ENCODE results near the gene BHLHE40.

BHLHE40 gene

DNA sequence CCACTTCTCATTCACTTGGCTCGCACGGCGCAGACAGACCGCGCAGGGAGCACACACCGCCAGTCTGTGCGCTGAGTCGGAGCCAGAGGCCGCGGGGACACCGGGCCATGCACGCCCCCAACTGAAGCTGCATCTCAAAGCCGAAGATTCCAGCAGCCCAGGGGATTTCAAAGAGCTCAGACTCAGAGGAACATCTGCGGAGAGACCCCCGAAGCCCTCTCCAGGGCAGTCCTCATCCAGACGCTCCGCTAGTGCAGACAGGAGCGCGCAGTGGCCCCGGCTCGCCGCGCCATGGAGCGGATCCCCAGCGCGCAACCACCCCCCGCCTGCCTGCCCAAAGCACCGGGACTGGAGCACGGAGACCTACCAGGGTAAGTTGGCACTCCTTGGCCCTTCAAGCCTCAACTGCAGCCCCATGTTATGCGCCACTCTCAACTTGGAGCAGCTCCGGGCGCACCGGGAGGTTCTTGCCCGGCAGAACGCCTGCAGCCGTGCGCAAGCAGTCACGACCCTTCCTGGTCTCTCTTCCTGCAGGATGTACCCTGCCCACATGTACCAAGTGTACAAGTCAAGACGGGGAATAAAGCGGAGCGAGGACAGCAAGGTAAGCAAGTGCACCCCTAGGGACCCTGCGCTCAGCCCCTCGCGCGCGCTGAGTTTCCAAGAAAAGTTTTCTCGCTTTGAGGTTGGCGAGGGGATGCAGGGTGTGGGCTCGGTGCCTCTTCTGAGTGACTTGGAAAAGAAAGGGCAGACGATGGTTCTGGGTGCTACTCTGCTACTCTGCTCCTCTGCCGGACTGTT, at the start of gene BHLHE40:
BHLHE40 (plus strand) TSS at position 10 of the 801 bp plus-strand sequence; CDS start at position 292, 282 bp downstream.
- Histone ChIP-seq H3K9me3 (ENCODE audit: control insufficient read depth in 2 of 2, low read length in 2 of 2) (no peaks in the 10 kb centered on the region), H3K9ac (ENCODE audit: low read length in 2 of 2) (peak within 1 kb of the TSS; percentile 93 to 97), H3K4me1 (ENCODE audit: control insufficient read depth, insufficient read depth, low read length) (peaks cover 42% of the 10 kb centered on the region), H3K27me3 (ENCODE audit: control insufficient read depth in 1 of 2, insufficient read depth in 2 of 2, low read length in 2 of 2) (no peaks in the 10 kb centered on the region), H3K36me3 (ENCODE audit: control insufficient read depth in 2 of 2, insufficient read depth in 2 of 2, low read length in 2 of 2) (peaks cover 17 to 26% of the 10 kb centered on the region in 2 donors), H3K4me3 (ENCODE audit: low read length in 2 of 2) (peak within 1 kb of the TSS; percentile 93 to 98), H3K27ac (ENCODE audit: low read length) (peak within 1 kb of the TSS; percentile 98)

DNA sequence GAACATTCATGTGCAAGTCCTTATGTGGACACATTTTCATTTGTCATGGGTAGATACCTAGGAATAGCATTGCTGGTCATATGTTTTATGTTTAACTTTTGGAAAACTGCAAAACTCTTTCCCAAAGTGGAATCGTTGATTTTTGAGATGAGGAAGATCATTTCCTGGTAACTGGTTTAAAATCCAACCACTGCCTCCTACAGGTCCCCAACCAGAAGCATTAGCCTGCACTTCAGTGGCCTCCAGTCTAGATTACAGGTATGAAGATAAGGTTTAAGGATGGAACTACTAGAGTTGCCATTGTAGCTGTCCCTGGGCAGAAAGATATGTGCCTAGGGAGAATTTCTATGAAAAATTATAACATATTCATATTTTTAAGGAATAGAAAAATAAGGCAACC, 48.7 kb upstream of the BHLHE40 start:
- H3K27me3 ChIP-seq (ENCODE audit: control insufficient read depth in 1 of 2, insufficient read depth in 2 of 2, low read length in 2 of 2), result no peaks in the 10 kb centered on the region
- no peaks in the 10 kb centered on the region for H3K4me1 ChIP-seq (ENCODE audit: control insufficient read depth, insufficient read depth, low read length)
- H3K9ac ChIP-seq (ENCODE audit: low read length in 2 of 2), result no peak overlapping the region
- no peaks in the 10 kb centered on the region for H3K9me3 ChIP-seq (ENCODE audit: control insufficient read depth in 2 of 2, low read length in 2 of 2)
- H3K36me3 ChIP-seq (ENCODE audit: control insufficient read depth in 2 of 2, insufficient read depth in 2 of 2, low read length in 2 of 2), result no peaks in the 10 kb centered on the region
- H3K27ac ChIP-seq (ENCODE audit: low read length), result no peak overlapping the region
- H3K4me3 ChIP-seq (ENCODE audit: low read length in 2 of 2), result no peak overlapping the region

DNA sequence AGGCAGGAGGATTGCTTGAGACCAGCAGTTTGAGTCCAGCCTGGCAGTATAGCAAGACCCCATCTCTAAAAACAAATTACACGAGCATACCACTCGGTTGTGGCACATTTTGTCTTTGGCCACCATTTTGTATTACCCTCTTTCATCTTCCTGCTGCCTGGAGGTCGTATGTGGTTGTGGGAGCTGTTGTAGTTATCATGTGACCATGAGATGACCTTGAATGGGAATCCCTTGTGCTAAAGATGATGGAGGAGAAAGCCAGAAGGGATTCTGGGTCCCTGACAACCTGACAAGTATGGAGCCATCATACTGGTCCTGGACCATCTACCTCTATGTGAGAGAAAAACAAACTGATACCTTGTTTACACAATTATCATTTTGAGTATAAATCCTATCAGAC, 45.2 kb upstream of the BHLHE40 start:
- no peaks in the 10 kb centered on the region for H3K4me1 ChIP-seq (ENCODE audit: control insufficient read depth, insufficient read depth, low read length)
- no peak overlapping the region for H3K9ac ChIP-seq (ENCODE audit: low read length in 2 of 2)
- H3K27me3 ChIP-seq (ENCODE audit: control insufficient read depth in 1 of 2, insufficient read depth in 2 of 2, low read length in 2 of 2), result no peaks in the 10 kb centered on the region
- no peak overlapping the region for H3K27ac ChIP-seq (ENCODE audit: low read length)
- no peaks in the 10 kb centered on the region for H3K36me3 ChIP-seq (ENCODE audit: control insufficient read depth in 2 of 2, insufficient read depth in 2 of 2, low read length in 2 of 2)
- no peaks in the 10 kb centered on the region for H3K9me3 ChIP-seq (ENCODE audit: control insufficient read depth in 2 of 2, low read length in 2 of 2)
- no peak overlapping the region for H3K4me3 ChIP-seq (ENCODE audit: low read length in 2 of 2)

DNA sequence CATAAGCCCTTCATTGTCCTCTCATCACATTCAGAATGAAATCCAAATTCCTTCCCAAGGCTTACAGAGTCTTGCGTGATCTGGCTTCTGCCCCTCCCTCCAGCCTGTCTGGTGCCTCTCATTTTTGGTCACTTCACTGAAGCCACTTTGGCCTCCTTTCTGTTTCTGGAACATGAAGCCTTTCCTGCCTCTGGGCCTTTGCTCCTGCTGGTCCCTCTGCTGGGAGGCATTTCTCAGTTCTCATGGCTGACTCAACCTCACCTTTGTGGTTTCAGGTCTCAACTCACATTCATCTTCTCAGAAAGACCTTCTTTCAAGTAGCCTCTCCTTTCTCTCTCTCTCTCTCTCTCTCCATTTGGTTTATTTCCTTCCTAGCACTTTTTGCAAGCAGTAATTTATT, 43.9 kb upstream of the BHLHE40 start:
- Histone ChIP-seq H3K9me3 (ENCODE audit: control insufficient read depth in 2 of 2, low read length in 2 of 2) (no peaks in the 10 kb centered on the region), H3K4me1 (ENCODE audit: control insufficient read depth, insufficient read depth, low read length) (no peaks in the 10 kb centered on the region), H3K27me3 (ENCODE audit: control insufficient read depth in 1 of 2, insufficient read depth in 2 of 2, low read length in 2 of 2) (no peaks in the 10 kb centered on the region), H3K36me3 (ENCODE audit: control insufficient read depth in 2 of 2, insufficient read depth in 2 of 2, low read length in 2 of 2) (no peaks in the 10 kb centered on the region), H3K4me3 (ENCODE audit: low read length in 2 of 2) (no peak overlapping the region), H3K9ac (ENCODE audit: low read length in 2 of 2) (no peak overlapping the region), H3K27ac (ENCODE audit: low read length) (no peak overlapping the region)

DNA sequence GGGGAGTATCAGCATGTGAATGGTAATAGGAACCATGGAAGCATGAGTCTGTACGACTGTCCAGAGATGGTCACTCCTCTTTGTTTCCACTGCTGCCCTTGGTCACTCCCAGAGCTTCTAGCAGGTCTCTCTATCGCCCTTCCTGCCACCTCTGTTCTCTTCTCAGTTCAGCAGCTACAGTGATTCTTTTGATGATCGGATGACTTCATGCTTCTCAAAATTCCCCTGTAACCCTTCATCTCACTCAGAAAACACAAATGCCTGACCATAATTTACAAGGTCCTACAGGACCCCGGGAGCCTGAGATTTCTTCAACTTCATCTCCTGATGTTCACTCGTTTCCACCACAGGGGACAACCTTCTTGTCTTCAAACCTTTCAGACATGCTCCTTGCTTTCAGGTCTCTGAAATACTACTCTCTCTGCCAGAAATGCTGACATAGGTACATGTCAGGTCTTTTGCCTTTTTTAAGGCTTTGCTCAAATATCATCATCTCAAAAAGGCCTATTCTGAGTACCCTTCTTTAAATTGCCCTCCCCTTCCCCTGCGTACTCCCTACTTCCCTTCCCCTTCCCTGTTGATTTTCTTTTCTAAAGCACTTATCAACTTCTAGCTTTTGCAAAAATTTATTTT, 42.1 kb upstream of the BHLHE40 start:
- H3K36me3 ChIP-seq (ENCODE audit: control insufficient read depth in 2 of 2, insufficient read depth in 2 of 2, low read length in 2 of 2), result no peaks in the 10 kb centered on the region
- no peak overlapping the region for H3K4me3 ChIP-seq (ENCODE audit: low read length in 2 of 2)
- no peak overlapping the region for H3K27ac ChIP-seq (ENCODE audit: low read length)
- no peaks in the 10 kb centered on the region for H3K9me3 ChIP-seq (ENCODE audit: control insufficient read depth in 2 of 2, low read length in 2 of 2)
- no peaks in the 10 kb centered on the region for H3K27me3 ChIP-seq (ENCODE audit: control insufficient read depth in 1 of 2, insufficient read depth in 2 of 2, low read length in 2 of 2)
- no peaks in the 10 kb centered on the region for H3K4me1 ChIP-seq (ENCODE audit: control insufficient read depth, insufficient read depth, low read length)
- H3K9ac ChIP-seq (ENCODE audit: low read length in 2 of 2), result no peak overlapping the region

DNA sequence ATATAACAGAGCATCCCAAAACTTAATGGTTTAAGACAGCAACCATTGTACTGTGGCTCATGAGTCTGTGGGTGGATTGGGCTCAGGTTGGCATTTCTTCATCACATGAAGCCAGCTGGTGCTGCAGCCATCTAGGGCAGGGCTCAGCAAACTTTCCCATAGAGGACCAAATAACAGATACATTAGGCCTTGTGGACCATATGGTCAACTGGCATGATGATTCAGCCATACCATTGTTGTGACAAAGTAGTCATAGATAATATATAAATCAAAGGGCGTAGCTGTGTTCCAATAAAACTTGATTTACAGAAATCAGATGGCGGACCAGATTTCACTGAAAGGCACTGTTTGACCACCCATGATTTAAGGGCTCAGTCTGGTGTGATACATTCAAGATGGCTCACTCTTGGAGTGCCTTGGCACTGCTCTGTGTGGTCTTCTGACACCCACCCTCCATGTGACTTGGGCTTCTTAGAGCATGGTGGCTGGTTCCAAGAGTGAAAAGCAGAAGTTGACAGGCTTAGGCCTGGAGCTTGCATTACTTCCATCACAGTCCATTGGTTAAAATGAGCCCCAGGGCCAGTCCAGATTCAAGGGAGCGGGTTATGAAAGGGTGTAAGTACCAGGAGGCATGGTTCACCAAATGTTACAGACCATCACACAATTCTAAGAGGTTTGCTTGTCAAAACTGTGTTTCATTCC, 40.8 kb upstream of the BHLHE40 start:
- H3K4me1 ChIP-seq (ENCODE audit: control insufficient read depth, insufficient read depth, low read length), result no peaks in the 10 kb centered on the region

DNA sequence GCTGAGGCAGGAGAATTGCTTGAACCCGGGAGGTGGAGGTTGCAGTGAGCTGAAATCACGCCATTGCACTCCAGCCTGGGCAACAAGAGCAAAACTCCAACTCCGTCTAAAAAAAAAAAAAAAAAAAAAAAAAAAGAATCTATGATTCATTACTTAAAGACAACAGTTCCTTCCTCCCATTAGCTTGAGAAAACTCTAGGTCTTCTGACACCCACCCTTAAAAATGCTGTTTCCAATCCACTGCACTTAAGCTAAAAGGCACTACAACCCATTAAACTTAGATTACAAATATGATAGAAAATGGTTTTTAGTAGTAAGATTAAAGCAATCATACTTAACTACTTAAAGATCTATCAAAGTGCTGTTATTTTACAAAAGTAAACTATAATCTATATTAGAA, 40.0 kb upstream of the BHLHE40 start:
- no peaks in the 10 kb centered on the region for H3K36me3 ChIP-seq (ENCODE audit: control insufficient read depth in 2 of 2, insufficient read depth in 2 of 2, low read length in 2 of 2)
- no peaks in the 10 kb centered on the region for H3K4me1 ChIP-seq (ENCODE audit: control insufficient read depth, insufficient read depth, low read length)
- H3K27me3 ChIP-seq (ENCODE audit: control insufficient read depth in 1 of 2, insufficient read depth in 2 of 2, low read length in 2 of 2), result no peaks in the 10 kb centered on the region
- no peaks in the 10 kb centered on the region for H3K9me3 ChIP-seq (ENCODE audit: control insufficient read depth in 2 of 2, low read length in 2 of 2)
- H3K4me3 ChIP-seq (ENCODE audit: low read length in 2 of 2), result no peak overlapping the region
- H3K9ac ChIP-seq (ENCODE audit: low read length in 2 of 2), result no peak overlapping the region
- H3K27ac ChIP-seq (ENCODE audit: low read length), result no peak overlapping the region

More for the DNA sequence above, 40.8 kb upstream of the BHLHE40 start:
- Histone ChIP-seq H3K36me3 (ENCODE audit: control insufficient read depth in 2 of 2, insufficient read depth in 2 of 2, low read length in 2 of 2) (no peaks in the 10 kb centered on the region), H3K27ac (ENCODE audit: low read length) (no peak overlapping the region), H3K4me3 (ENCODE audit: low read length in 2 of 2) (no peak overlapping the region), H3K27me3 (ENCODE audit: control insufficient read depth in 1 of 2, insufficient read depth in 2 of 2, low read length in 2 of 2) (no peaks in the 10 kb centered on the region), H3K9me3 (ENCODE audit: control insufficient read depth in 2 of 2, low read length in 2 of 2) (no peaks in the 10 kb centered on the region), H3K9ac (ENCODE audit: low read length in 2 of 2) (no peak overlapping the region)

DNA sequence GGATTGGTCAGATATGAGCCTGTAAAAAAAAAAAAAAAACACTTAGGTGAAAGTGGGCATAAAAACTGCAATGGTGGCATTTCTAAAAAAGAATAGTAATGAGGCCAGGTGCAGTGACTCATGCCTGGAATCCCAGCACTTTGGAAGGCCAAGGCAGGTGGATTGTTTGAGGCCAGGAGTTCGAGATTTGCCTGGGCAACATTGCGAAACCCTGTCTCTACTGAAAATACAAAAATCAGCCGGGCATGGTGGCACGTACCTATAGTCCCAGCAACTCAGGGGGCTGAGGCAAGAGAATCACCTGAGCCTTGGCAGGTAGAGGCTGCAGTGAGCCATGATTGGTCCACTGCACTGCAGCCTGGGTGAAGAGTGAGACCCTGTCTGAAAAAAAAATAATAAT, 38.3 kb upstream of the BHLHE40 start:
- Histone ChIP-seq H3K36me3 (ENCODE audit: control insufficient read depth in 2 of 2, insufficient read depth in 2 of 2, low read length in 2 of 2) (no peaks in the 10 kb centered on the region), H3K9me3 (ENCODE audit: control insufficient read depth in 2 of 2, low read length in 2 of 2) (no peaks in the 10 kb centered on the region), H3K9ac (ENCODE audit: low read length in 2 of 2) (no peak overlapping the region), H3K27me3 (ENCODE audit: control insufficient read depth in 1 of 2, insufficient read depth in 2 of 2, low read length in 2 of 2) (no peaks in the 10 kb centered on the region), H3K4me3 (ENCODE audit: low read length in 2 of 2) (no peak overlapping the region), H3K4me1 (ENCODE audit: control insufficient read depth, insufficient read depth, low read length) (no peaks in the 10 kb centered on the region), H3K27ac (ENCODE audit: low read length) (no peak overlapping the region)

DNA sequence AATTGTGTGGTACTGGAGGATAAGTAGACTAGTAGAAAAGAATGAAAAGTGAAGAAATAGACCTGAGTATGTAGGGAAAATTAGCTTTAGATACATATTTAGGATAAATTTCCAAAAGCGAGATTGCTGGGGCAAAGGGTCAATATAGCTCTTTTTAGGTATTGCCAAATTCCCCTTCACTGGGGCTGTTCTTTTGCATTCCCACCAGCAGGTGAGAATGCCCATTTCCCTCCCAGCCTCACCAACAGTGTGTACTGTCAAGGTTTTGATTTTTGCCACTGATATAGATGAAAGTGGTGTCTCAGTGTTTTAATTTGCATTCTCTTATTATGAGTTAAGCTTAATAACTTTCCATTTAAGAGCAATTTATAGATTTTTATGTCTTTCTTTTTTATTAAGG, 35.7 kb upstream of the BHLHE40 start:
- no peaks in the 10 kb centered on the region for H3K36me3 ChIP-seq (ENCODE audit: control insufficient read depth in 2 of 2, insufficient read depth in 2 of 2, low read length in 2 of 2)
- no peak overlapping the region for H3K27ac ChIP-seq (ENCODE audit: low read length)
- H3K4me3 ChIP-seq (ENCODE audit: low read length in 2 of 2), result no peak overlapping the region
- no peak overlapping the region for H3K9ac ChIP-seq (ENCODE audit: low read length in 2 of 2)
- no peaks in the 10 kb centered on the region for H3K27me3 ChIP-seq (ENCODE audit: control insufficient read depth in 1 of 2, insufficient read depth in 2 of 2, low read length in 2 of 2)
- no peaks in the 10 kb centered on the region for H3K4me1 ChIP-seq (ENCODE audit: control insufficient read depth, insufficient read depth, low read length)
- no peaks in the 10 kb centered on the region for H3K9me3 ChIP-seq (ENCODE audit: control insufficient read depth in 2 of 2, low read length in 2 of 2)

DNA sequence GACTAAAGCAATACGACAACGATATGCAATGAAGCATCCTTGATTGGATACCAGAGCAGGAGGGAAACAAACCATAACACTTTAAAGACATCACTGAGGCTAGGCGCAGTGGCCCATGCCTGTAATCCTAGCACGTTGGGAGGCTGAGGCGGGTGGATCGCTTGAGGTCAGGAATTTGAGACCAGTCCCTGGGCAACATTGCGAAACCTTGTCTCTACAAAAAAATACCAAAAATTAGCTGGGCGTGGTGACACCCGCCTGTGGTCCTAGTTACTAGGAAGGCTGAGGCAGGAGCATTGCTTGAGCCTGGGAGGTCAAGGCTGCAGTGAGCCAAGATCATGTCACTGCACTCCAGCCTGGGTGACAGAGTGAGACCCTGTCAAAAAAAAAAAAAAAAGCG, 33.9 kb upstream of the BHLHE40 start:
- Histone ChIP-seq H3K4me3 (ENCODE audit: low read length in 2 of 2) (no peak overlapping the region), H3K27me3 (ENCODE audit: control insufficient read depth in 1 of 2, insufficient read depth in 2 of 2, low read length in 2 of 2) (no peaks in the 10 kb centered on the region), H3K36me3 (ENCODE audit: control insufficient read depth in 2 of 2, insufficient read depth in 2 of 2, low read length in 2 of 2) (no peaks in the 10 kb centered on the region)

More for the DNA sequence above, 33.9 kb upstream of the BHLHE40 start:
- no peaks in the 10 kb centered on the region for H3K4me1 ChIP-seq (ENCODE audit: control insufficient read depth, insufficient read depth, low read length)
- H3K9me3 ChIP-seq (ENCODE audit: control insufficient read depth in 2 of 2, low read length in 2 of 2), result no peaks in the 10 kb centered on the region
- H3K9ac ChIP-seq (ENCODE audit: low read length in 2 of 2), result no peak overlapping the region
- no peak overlapping the region for H3K27ac ChIP-seq (ENCODE audit: low read length)
